Heart right ventricle (tissue), 16 donors: ENCODE measurements around the gene RUFY3. TPM values are rescaled to one million over a fixed set of nuclear protein-coding genes. Genes with fewer than 3 reads are reported as not detected.

Experiments used
- ATAC-seq, 8 donors: fragments of 200-7000 bp; cut with Tn5 transposase; one replicate each; pipeline ENCODE4 v1.9.1; 2020; ENCODE audit warnings: mild to moderate bottlenecking in 8 of 8, moderate library complexity in 8 of 8, moderate number of reproducible peaks in 1 of 8
- DNase-seq, 2 donors: peaks; one replicate each; pipeline ENCODE4 v3.0.0-alpha.2; 2020
- H3K27ac ChIP-seq, 10 donors: fragments of 200-600 bp; sonication (generic) in 2 of 10; one replicate each; pipeline versions ENCODE4 v1.5.0 to v1.8.0; 2020 to 2022; ENCODE audit warnings: mild to moderate bottlenecking in 3 of 10
- H3K27me3 ChIP-seq, 7 donors: fragments of 200-600 bp; one replicate each; pipeline ENCODE4 v1.8.0; 2021 to 2022; ENCODE audit warnings: mild to moderate bottlenecking in 2 of 7
- H3K36me3 ChIP-seq, 9 donors: fragments of 200-600 bp; sonication (generic) in 1 of 9; one replicate each; pipeline versions ENCODE4 v1.5.0 to v1.8.0; 2020 to 2022; ENCODE audit warnings: mild to moderate bottlenecking in 2 of 9
- H3K4me1 ChIP-seq, 9 donors: fragments of 200-600 bp; sonication (generic) in 1 of 9; one replicate each; pipeline versions ENCODE4 v1.5.0 to v1.8.0; 2020 to 2022; ENCODE audit warnings: mild to moderate bottlenecking in 4 of 9
- H3K4me3 ChIP-seq, 10 donors: fragments of 200-600 bp; sonication (generic) in 2 of 10; one replicate each; pipeline versions ENCODE4 v1.5.0 to v1.8.0; 2020 to 2022; ENCODE audit warnings: mild to moderate bottlenecking in 7 of 10, moderate library complexity in 2 of 10
- H3K9me3 ChIP-seq, 11 donors: fragments of 200-600 bp in 10 of 11; sonication (generic) in 2 of 11; one replicate each; pipeline versions ENCODE4 v1.5.0 to v1.8.0; 2013 to 2022; ENCODE audit warnings: mild to moderate bottlenecking in 2 of 11, control low read depth in 1 of 11, moderate library complexity in 1 of 11
- WGBS, 2 donors: extraction: QIAGEN DNeasy Blood & Tissue Kit; methylation state at CpG; one replicate each; pipeline ENCODE4 v1.1.7; 2013; ENCODE audit warnings: inconsistent platforms in 1 of 2; 5-methylcytosine and 5-hydroxymethylcytosine counted together
- intact Hi-C, 10 donors: fragments of 100-400 bp; cut with DNase I; formaldehyde crosslinking; loops; one replicate each; pipeline versions ENCODE4 v1.11.1 to v1.14.2; 2022
- polyA plus RNA-seq, 2 donors: library from polyadenylated mRNA; stranded (reverse); fragments of 200-250 nt; gene quantifications; one replicate each; pipeline ENCODE4 v1.2.3, GENCODE V29; 2013
- total RNA-seq, 10 donors: library from RNA; stranded (reverse); fragmentation: NEBNext Ultra II Directional in 3 of 10; extraction: Animal tissue kit (Norgen Biotek cat#: 25700) in 3 of 10; gene quantifications; one replicate each; pipeline versions ENCODE4 v1.2.1 to v1.2.4, GENCODE V29; 2021 to 2023
- TF ChIP-seq, protein P1 (sequence below), 9 donors: fragments of 200-600 bp; sonication (generic) in 2 of 9; IDR thresholded peaks; one replicate each; pipeline versions ENCODE4 v1.5.0 to v1.8.0; 2021 to 2022; ENCODE audit warnings: antibody characterized with exemption in 9 of 9, mild to moderate bottlenecking in 5 of 9, moderate library complexity in 1 of 9
- donor health status: Arrhythmogenic right ventricular cardiomyopathy.
- donor health status: ischemic (EF 13 %, LVEDD 7.1; RV severe dilation, severe dysfunction).
- donor health status: healthy with polysubstance abuse.
- donor health status: DM: no; HTN: yes; CAD: no.
- donor health status: DM: no; HTN: no; CAD: no.
- donor health status: ischemic (EF 25% LVEDD 6.9; RV normal size, moderate dysfunction).
- donor health status: ischemic (EF 25% LVEDD 5.7; RV mildly dilated, moderate dysfunction).
- donor health status: healthy.
- donor health status: DM: yes; HTN: yes; CAD: no.
- donor health status: Ischemic cardiomyopathy.
- donor health status: ischemic (EF 35%, LVEDD 5.7; RV mildly dilated, moderate dysfunction).
- donor health status: nonischemic (EF 11% LVEDD 7.7; RV severe dilation, severe dysfunction).
- donor health status: DM: yes; HTN: yes; CAD: no.
- donor health status: PGD.
- donor health status: ischemic (EF 29% LVEDD 5.4; RV normal size, mild dysfunction).
- donor health status: nonischemic (EF 23%, LVEDD 6.1; RV moderate dilation, normal function).

RUFY3 gene
- total and polyA plus RNA-seq, 12 donors, result 13.2 to 28.7 (median 21.7) TPM

DNA sequence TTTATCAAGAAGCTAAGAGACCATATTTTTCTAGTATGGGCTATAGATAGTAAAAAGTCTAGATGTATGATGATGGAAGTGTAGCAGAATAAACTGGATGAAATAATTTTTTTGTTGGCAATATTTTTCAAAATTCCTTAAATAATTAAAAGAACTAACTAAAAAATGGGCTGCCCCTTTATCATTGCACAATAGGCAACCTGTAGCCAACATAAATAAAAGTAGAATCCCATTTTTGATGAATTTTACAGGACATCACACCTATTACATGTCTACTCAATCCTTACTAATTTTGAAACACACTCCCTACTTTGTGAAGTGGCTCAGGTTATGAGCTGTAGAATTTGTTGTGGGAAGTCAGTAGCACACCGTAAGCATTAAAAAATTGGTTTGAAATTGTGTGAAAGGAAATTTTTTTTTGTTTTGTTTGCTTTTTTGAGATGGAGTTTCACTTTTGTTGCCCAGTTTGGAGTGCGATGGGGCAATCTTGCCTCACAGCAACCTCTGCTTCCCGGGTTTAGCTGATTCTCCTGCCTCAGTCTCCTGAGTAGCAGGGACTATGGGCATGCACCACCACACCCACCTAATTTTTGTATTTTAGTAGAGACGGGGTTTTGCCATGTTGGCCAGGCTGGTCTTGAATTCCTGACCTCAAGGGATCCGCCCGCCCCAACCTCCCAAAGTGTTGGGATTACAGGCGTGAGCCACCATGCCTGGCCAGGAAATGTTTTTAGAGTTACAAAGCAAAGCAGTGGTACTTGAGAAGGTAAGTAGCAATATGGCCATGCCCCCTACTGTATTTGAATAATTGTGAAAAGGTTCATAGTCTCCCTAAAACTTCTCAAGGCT is 8.9 kb upstream of the RUFY3 start:
- TF ChIP-seq, protein P1, sequence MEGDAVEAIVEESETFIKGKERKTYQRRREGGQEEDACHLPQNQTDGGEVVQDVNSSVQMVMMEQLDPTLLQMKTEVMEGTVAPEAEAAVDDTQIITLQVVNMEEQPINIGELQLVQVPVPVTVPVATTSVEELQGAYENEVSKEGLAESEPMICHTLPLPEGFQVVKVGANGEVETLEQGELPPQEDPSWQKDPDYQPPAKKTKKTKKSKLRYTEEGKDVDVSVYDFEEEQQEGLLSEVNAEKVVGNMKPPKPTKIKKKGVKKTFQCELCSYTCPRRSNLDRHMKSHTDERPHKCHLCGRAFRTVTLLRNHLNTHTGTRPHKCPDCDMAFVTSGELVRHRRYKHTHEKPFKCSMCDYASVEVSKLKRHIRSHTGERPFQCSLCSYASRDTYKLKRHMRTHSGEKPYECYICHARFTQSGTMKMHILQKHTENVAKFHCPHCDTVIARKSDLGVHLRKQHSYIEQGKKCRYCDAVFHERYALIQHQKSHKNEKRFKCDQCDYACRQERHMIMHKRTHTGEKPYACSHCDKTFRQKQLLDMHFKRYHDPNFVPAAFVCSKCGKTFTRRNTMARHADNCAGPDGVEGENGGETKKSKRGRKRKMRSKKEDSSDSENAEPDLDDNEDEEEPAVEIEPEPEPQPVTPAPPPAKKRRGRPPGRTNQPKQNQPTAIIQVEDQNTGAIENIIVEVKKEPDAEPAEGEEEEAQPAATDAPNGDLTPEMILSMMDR (IDR thresholded peaks at IDR 0.05), result no peak
- H3K4me1 ChIP-seq, result peaks cover 0 to 41% (median 18%) of the 10 kb centered on the region in 9 donors
- H3K9me3 ChIP-seq, result no peaks in the 10 kb centered on the region
- no peak for DNase-seq
- no peaks in the 10 kb centered on the region for H3K36me3 ChIP-seq
- H3K4me3 ChIP-seq, result no peak overlapping the region
- WGBS, 2 donors, result 88 to 93% methylated on average over 7 of the region's 7 CpGs
- no peaks in the 10 kb centered on the region for H3K27me3 ChIP-seq
- intact Hi-C loops, result no loop called here
- no peak for ATAC-seq
- peak overlapping the region in 1 of 10 donors; percentile 53 for H3K27ac ChIP-seq

DNA sequence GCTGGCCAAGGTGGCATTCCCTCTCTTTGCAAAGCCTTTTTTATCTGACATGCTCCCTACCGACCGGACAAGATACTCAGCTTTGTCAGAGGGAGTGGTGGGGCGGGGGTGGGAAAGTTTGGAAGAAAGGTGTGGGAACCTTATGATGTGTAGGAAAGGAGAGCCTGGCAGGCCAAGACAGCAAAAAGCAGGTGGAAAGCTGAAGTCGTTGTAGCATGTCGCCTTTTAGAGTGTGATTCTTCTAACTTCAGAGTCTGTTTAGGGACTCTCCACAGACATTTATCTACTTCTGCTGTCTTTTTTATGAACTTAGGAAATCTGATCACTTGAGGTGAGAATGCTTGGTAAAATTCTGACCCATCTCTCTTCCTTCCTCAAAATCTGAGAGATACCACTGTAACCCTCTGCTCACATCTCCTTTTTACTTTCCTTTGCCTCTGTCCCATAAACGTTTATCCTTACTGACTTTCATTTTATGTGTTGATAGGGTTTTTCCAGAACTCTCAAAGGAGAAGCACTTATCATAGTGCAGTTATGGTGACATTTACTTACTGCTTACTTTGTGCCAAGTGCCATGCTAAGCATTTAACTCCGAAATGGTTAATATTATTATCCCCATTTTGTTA is 8.2 kb upstream of the RUFY3 start:
- Histone ChIP-seq H3K27ac (peak overlapping the region in 1 of 10 donors; percentile 53), H3K4me3 (no peak overlapping the region), H3K27me3 (no peaks in the 10 kb centered on the region), H3K9me3 (no peaks in the 10 kb centered on the region), H3K36me3 (no peaks in the 10 kb centered on the region), H3K4me1 (peaks cover 0 to 39% (median 18%) of the 10 kb centered on the region in 9 donors)
- intact Hi-C loops, result no loop called here
- 68 to 69% methylated on average over 7 of the region's 7 CpGs for WGBS, 2 donors
- no peak for DNase-seq
- TF ChIP-seq, protein P1 (IDR thresholded peaks at IDR 0.05), result no peak
- ATAC-seq, result peak in 1 of 8 donors; percentile 8

DNA sequence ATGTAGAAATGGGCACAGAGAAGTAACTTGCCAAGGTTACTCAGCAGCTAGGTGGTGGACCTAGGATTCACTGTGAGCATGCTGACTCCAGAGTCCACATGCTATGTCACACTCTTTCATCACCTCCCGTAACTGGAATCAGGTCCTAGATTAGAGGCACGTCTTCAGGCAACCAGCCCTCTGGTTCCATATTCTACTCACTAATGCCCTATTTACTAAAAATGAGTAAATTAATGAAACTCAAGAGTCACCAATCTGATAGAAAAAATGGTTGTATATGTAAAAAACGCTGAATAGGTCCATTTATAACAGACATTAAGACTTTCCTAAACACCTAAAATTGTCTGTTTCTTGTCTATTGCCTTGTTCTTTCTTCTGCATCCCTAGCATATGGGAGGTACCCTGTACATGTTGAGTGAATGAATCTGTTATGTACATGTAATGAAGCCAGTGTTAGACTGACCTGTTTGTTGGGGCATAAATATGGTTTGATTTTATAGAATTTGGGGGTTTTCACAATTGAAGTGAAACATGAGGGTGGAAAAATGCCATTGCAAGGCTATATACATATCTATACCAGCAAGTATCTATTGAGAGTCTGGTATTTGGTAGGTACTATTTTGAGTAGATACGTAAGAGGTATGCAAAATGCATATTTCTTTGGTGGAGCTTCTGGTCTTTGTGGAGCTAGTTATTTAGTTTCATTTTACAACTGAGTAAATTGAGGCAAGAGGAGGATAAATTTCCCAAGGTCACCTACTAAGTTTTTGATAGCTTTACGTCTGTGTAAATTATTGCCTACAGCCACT is 7.5 kb upstream of the RUFY3 start:
- peak overlapping the region in 1 of 10 donors; percentile 53 for H3K27ac ChIP-seq

More for the DNA sequence above, 7.5 kb upstream of the RUFY3 start:
- H3K27me3 ChIP-seq, result no peaks in the 10 kb centered on the region
- 74 to 75% methylated on average over 5 of the region's 5 CpGs for WGBS, 2 donors
- H3K4me1 ChIP-seq, result peaks cover 0 to 39% (median 18%) of the 10 kb centered on the region in 9 donors
- ATAC-seq (peak in 4 of 8 donors; percentile 54 to 80 (median 60)), DNase-seq (no peak)
- no peaks in the 10 kb centered on the region for H3K9me3 ChIP-seq
- TF ChIP-seq, protein P1 (IDR thresholded peaks at IDR 0.05), result no peak
- no peaks in the 10 kb centered on the region for H3K36me3 ChIP-seq
- intact Hi-C loops, result no loop called here
- no peak overlapping the region for H3K4me3 ChIP-seq
